ENCODE results near the gene RAB24.

Gene RAB24

DNA sequence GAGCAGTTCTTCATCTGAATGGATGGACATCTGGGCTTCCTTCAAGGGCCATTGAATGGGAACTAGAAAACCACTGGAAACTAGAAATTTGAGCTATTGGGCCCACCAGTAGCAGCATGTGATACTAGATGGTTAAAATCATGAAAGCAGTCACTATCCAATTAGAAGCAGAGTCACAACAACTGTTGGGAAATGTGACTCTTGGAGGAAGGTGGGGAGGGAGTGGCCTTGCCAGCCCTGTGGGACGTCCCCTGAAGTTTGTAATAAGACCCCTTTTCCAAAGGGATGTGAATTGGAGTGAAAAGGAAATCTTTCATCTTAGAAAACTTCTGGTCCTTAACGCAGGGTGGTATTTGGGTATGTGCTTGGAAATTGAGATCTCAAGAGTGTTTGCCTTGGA is 5.6 kb downstream of the RAB24 start:
- Histone ChIP-seq H3K4me1 (ENCODE audit: control insufficient read depth, insufficient read depth, low read length) (peaks cover 22% of the 10 kb centered on the region), H3K9ac (ENCODE audit: low read depth, low read length) (no peak overlapping the region), H3K36me3 (ENCODE audit: insufficient read depth, low read length) (peaks cover 72% of the 10 kb centered on the region), H3K4me2 (ENCODE audit: low read length) (no peak overlapping the region), H3K27me3 (ENCODE audit: control insufficient read depth, insufficient read depth, low read length) (no peaks in the 10 kb centered on the region), H3K9me3 (replicated peaks; ENCODE audit: low read length) (no peaks in the 10 kb centered on the region), H3K4me3 (ENCODE audit: low read length) (no peak overlapping the region)

DNA sequence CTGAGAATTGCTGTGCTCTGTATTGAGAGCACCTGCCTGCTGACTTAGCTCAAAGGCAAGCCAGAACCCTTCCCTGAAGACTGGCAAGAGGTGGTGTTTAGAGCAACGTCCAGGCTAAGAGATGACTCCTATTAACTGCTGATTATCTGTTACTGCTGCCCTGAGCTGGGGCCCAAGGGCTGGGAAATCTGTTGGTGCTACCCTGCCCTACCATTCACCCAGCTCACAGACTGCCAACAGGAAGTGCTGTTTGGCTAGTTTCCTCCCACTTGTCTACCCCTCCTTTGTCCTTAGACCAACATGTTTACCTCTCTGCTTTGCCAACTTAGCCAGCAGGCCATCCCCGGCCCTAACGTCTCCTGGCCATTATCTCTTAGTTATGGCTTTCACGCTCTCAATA is 6.9 kb downstream of the RAB24 start:
- peaks cover 9% of the 10 kb centered on the region for H3K4me1 ChIP-seq (ENCODE audit: control insufficient read depth, insufficient read depth, low read length)
- H3K9me3 ChIP-seq (replicated peaks; ENCODE audit: low read length) = no peaks in the 10 kb centered on the region
- peaks cover 78% of the 10 kb centered on the region for H3K36me3 ChIP-seq (ENCODE audit: insufficient read depth, low read length)
- H3K9ac ChIP-seq (ENCODE audit: low read depth, low read length) = no peak overlapping the region
- no peaks in the 10 kb centered on the region for H3K27me3 ChIP-seq (ENCODE audit: control insufficient read depth, insufficient read depth, low read length)
- H3K4me3 ChIP-seq (ENCODE audit: low read length) = no peak overlapping the region
- H3K4me2 ChIP-seq (ENCODE audit: low read length) = no peak overlapping the region

DNA sequence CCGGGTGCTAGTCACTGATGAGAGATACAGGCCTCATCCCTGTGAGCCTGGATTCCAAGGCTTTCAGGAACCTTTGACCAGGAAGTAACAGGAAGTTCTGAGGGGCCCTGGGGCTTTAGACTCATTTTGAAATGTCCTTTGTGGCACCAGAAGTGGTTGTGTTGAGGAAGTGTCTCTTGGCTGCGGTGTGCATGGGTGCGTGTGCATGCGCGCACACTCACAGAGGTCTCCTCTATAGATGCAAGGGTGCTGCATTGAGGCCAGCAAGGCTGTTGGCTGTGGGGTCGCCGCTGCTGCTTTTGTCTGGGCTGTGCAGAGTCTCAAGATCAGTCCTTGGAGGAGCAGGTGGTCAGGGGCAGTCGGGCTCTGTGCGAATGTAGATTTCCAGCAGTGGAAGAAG is 7.6 kb downstream of the RAB24 start:
- Histone ChIP-seq H3K36me3 (ENCODE audit: insufficient read depth, low read length) (peaks cover 79% of the 10 kb centered on the region), H3K4me2 (ENCODE audit: low read length) (no peak overlapping the region), H3K4me1 (ENCODE audit: control insufficient read depth, insufficient read depth, low read length) (peaks cover 7% of the 10 kb centered on the region), H3K9ac (ENCODE audit: low read depth, low read length) (no peak overlapping the region), H3K4me3 (ENCODE audit: low read length) (no peak overlapping the region), H3K27me3 (ENCODE audit: control insufficient read depth, insufficient read depth, low read length) (no peaks in the 10 kb centered on the region), H3K9me3 (replicated peaks; ENCODE audit: low read length) (no peaks in the 10 kb centered on the region)

DNA sequence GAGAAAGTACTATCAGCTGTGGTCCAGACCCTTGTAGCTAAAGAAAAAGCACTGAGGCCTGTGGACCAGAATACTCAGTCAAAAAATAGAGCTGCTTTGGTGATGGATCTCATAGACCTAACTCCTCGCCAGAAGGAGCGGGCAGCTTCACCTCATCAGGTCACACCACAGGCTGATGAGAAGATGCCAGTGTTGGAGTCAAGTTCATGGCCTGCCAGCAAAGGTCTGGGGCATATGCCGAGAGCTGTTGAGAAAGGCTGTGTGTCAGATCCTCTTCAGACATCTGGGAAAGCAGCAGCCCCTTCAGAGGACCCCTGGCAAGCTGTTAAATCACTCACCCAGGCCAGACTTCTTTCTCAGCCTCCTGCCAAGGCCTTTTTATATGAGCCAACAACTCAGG is 8.9 kb downstream of the RAB24 start:
- H3K27me3 ChIP-seq (ENCODE audit: control insufficient read depth, insufficient read depth, low read length) = no peaks in the 10 kb centered on the region
- no peak overlapping the region for H3K4me2 ChIP-seq (ENCODE audit: low read length)
- H3K9me3 ChIP-seq (replicated peaks; ENCODE audit: low read length) = no peaks in the 10 kb centered on the region
- H3K4me3 ChIP-seq (ENCODE audit: low read length) = no peak overlapping the region
- H3K4me1 ChIP-seq (ENCODE audit: control insufficient read depth, insufficient read depth, low read length) = no peaks in the 10 kb centered on the region
- H3K9ac ChIP-seq (ENCODE audit: low read depth, low read length) = no peak overlapping the region
- peaks cover 77% of the 10 kb centered on the region for H3K36me3 ChIP-seq (ENCODE audit: insufficient read depth, low read length)

DNA sequence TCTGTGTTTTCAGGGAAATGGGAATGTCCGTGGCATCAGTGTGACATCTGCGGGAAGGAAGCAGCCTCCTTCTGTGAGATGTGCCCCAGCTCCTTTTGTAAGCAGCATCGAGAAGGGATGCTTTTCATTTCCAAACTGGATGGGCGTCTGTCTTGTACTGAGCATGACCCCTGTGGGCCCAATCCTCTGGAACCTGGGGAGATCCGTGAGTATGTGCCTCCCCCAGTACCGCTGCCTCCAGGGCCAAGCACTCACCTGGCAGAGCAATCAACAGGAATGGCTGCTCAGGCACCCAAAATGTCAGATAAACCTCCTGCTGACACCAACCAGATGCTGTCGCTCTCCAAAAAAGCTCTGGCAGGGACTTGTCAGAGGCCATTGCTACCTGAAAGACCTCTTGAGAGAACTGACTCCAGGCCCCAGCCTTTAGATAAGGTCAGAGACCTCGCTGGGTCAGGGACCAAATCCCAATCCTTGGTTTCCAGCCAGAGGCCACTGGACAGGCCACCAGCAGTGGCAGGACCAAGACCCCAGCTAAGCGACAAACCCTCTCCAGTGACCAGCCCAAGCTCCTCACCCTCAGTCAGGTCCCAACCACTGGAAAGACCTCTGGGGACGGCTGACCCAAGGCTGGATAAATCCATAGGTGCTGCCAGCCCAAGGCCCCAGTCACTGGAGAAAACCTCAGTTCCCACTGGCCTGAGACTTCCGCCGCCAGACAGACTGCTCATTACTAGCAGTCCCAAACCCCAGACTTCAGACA is 9.5 kb downstream of the RAB24 start:
- H3K27me3 ChIP-seq (ENCODE audit: control insufficient read depth, insufficient read depth, low read length) = no peaks in the 10 kb centered on the region
- H3K36me3 ChIP-seq (ENCODE audit: insufficient read depth, low read length) = peaks cover 78% of the 10 kb centered on the region
- no peaks in the 10 kb centered on the region for H3K9me3 ChIP-seq (replicated peaks; ENCODE audit: low read length)
- H3K4me3 ChIP-seq (ENCODE audit: low read length) = no peak overlapping the region
- H3K4me1 ChIP-seq (ENCODE audit: control insufficient read depth, insufficient read depth, low read length) = no peaks in the 10 kb centered on the region
- no peak overlapping the region for H3K9ac ChIP-seq (ENCODE audit: low read depth, low read length)
- H3K4me2 ChIP-seq (ENCODE audit: low read length) = no peak overlapping the region

DNA sequence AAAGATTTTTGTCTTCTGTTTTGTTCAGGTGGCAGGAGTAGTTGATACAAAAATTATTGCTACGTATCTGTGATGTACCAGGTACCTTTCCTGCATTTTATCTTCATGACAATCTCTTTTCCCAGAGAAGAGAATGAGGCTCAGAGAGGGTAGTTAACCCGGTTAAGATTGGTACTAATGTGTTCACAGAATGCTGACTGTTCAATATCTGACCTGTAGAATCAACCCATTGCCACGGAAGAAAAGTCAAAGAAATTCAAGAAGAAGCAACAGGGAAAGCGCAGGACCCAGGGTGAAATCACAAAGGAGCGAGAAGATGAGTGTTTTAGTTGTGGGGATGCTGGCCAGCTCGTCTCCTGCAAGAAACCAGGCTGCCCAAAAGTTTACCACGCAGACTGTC is 11.8 kb downstream of the RAB24 start:
- Histone ChIP-seq H3K9me3 (replicated peaks; ENCODE audit: low read length) (no peaks in the 10 kb centered on the region), H3K9ac (ENCODE audit: low read depth, low read length) (no peak overlapping the region), H3K36me3 (ENCODE audit: insufficient read depth, low read length) (peaks cover 76% of the 10 kb centered on the region), H3K4me1 (ENCODE audit: control insufficient read depth, insufficient read depth, low read length) (no peaks in the 10 kb centered on the region), H3K27me3 (ENCODE audit: control insufficient read depth, insufficient read depth, low read length) (no peaks in the 10 kb centered on the region), H3K4me2 (ENCODE audit: low read length) (no peak overlapping the region), H3K4me3 (ENCODE audit: low read length) (no peak overlapping the region)

DNA sequence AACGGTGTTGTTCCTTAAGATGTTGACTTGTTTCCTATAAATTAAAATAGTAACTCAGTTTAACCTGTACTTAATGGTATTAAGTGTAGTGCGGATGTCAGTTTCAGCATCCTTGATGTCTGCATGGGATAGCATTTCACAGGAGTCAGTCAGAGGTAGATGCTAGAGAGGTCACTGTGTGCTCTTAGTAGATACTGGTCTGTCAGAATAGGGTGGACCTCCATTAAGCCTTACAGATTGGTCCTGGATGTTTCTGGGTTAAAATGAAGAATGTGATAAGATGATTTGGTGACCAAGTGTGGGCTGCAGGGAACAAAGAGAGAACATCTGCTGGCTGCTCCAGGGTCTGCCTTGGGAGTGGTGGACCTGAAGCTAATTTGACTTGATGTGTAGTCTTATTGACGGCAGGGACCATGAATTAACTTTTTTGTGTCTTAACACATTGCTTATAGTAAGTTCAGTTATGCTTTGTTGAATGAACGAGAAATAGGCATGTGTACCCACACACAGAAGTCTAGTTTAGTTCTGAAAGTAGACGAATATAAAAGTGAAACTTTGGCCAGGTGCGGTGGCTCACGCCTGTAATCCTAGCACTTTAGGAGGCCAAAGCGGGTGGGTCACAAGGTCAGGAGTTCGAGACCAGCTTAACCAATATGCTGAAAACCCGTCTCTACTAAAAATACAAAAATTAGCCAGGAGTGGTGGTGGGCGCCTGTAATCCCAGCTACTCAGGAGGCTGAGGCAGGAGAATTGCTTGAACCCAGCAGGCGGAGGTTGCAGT is 12.5 kb downstream of the RAB24 start:
- Histone ChIP-seq H3K27me3 (ENCODE audit: control insufficient read depth, insufficient read depth, low read length) (no peaks in the 10 kb centered on the region), H3K4me2 (ENCODE audit: low read length) (no peak overlapping the region), H3K9ac (ENCODE audit: low read depth, low read length) (no peak overlapping the region), H3K4me1 (ENCODE audit: control insufficient read depth, insufficient read depth, low read length) (no peaks in the 10 kb centered on the region), H3K9me3 (replicated peaks; ENCODE audit: low read length) (no peaks in the 10 kb centered on the region), H3K4me3 (ENCODE audit: low read length) (no peak overlapping the region), H3K36me3 (ENCODE audit: insufficient read depth, low read length) (peaks cover 69% of the 10 kb centered on the region)

DNA sequence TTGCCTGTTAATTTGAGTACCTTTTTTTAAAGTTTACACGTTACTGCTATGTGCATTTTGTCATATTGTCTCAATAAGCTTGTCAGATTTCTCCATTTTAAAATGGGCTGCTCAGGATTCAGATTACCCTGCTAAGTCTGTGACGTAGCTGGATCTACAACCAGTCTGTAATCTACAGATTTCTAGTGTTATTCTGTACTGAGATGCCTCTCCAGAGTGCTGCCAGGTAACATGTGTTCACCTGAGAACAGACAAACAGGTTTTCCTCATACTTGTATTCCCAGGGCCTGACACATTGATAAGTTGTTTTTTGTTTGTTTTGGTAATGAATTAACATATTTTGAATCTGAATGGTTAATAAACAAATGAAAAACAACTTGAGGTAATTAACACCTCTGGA is 15.3 kb downstream of the RAB24 start:
- H3K4me2 ChIP-seq (ENCODE audit: low read length) = no peak overlapping the region
- H3K4me1 ChIP-seq (ENCODE audit: control insufficient read depth, insufficient read depth, low read length) = no peaks in the 10 kb centered on the region
- H3K9ac ChIP-seq (ENCODE audit: low read depth, low read length) = no peak overlapping the region
- H3K36me3 ChIP-seq (ENCODE audit: insufficient read depth, low read length) = peaks cover 59% of the 10 kb centered on the region
- no peaks in the 10 kb centered on the region for H3K27me3 ChIP-seq (ENCODE audit: control insufficient read depth, insufficient read depth, low read length)
- H3K9me3 ChIP-seq (replicated peaks; ENCODE audit: low read length) = no peaks in the 10 kb centered on the region
- no peak overlapping the region for H3K4me3 ChIP-seq (ENCODE audit: low read length)

DNA sequence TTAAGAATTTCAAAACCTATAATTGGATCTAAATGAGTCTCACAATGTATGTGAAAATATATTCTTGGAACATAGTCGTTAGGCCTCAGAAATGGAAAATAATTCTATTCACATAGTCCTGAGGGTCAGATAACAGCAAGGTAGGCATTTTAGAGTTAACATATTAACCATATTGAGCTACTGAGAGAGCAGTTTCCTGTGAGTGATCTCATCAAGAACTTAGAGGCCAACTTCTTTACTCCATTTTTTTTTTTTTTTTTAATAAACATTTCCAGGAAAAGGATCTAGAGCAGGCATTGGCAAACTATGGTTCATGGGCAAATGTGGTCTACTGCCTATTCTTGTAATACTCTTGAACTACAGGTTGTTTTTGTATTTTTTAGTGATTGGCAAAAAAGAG is 26.6 kb downstream of the RAB24 start:
- no peak overlapping the region for H3K4me3 ChIP-seq (ENCODE audit: low read length)
- H3K9me3 ChIP-seq (replicated peaks; ENCODE audit: low read length) = no peaks in the 10 kb centered on the region
- H3K9ac ChIP-seq (ENCODE audit: low read depth, low read length) = no peak overlapping the region
- H3K4me1 ChIP-seq (ENCODE audit: control insufficient read depth, insufficient read depth, low read length) = peaks cover 6% of the 10 kb centered on the region
- H3K36me3 ChIP-seq (ENCODE audit: insufficient read depth, low read length) = peaks cover 72% of the 10 kb centered on the region
- no peak overlapping the region for H3K4me2 ChIP-seq (ENCODE audit: low read length)
- H3K27me3 ChIP-seq (ENCODE audit: control insufficient read depth, insufficient read depth, low read length) = no peaks in the 10 kb centered on the region

DNA sequence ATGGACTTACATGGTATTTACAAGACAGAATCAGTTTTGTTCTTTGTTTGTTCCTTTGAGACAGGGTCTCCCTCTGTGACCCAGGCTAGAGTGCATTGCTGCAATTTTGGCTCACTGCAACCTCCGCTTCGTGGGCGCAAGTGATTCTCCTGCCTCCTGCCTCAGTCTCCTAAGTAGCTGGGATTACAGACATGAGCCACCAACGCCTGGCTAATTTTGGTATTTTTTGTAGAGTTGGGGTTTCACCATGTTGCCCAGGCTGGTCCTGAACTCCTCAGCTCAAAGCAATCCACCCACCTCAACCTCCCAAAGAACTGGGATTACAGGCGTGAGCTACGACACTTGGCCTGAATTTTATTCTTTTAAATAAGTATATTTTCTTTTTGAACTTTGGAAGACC is 27.6 kb downstream of the RAB24 start:
- Histone ChIP-seq H3K27me3 (ENCODE audit: control insufficient read depth, insufficient read depth, low read length) (no peaks in the 10 kb centered on the region), H3K9ac (ENCODE audit: low read depth, low read length) (no peak overlapping the region), H3K4me2 (ENCODE audit: low read length) (no peak overlapping the region), H3K9me3 (replicated peaks; ENCODE audit: low read length) (no peaks in the 10 kb centered on the region), H3K4me3 (ENCODE audit: low read length) (no peak overlapping the region), H3K36me3 (ENCODE audit: insufficient read depth, low read length) (peaks cover 74% of the 10 kb centered on the region), H3K4me1 (ENCODE audit: control insufficient read depth, insufficient read depth, low read length) (peaks cover 13% of the 10 kb centered on the region)

DNA sequence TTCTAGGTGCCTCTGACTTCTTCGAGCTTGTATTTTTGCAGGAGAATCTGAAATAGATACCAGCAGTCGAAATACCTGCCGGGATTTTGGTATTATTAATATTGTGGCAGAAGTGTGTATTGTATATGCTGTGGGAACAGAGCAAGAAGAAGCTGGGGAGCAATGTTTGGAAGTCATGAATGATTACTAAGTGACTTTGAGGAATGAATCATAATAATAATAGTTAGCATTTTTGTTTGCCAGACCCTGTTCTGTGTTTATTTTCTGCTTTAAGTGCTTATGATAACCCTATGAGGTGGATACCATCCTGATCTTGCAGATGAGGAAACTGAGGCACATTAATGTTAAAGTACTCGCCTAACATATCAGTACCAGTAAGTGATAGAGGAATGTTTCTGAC is 32.4 kb downstream of the RAB24 start:
- Histone ChIP-seq H3K9ac (ENCODE audit: low read depth, low read length) (no peak overlapping the region), H3K36me3 (ENCODE audit: insufficient read depth, low read length) (peaks cover 70% of the 10 kb centered on the region), H3K9me3 (replicated peaks; ENCODE audit: low read length) (no peaks in the 10 kb centered on the region), H3K27me3 (ENCODE audit: control insufficient read depth, insufficient read depth, low read length) (no peaks in the 10 kb centered on the region), H3K4me1 (ENCODE audit: control insufficient read depth, insufficient read depth, low read length) (peaks cover 22% of the 10 kb centered on the region), H3K4me2 (ENCODE audit: low read length) (no peak overlapping the region), H3K4me3 (ENCODE audit: low read length) (no peak overlapping the region)

DNA sequence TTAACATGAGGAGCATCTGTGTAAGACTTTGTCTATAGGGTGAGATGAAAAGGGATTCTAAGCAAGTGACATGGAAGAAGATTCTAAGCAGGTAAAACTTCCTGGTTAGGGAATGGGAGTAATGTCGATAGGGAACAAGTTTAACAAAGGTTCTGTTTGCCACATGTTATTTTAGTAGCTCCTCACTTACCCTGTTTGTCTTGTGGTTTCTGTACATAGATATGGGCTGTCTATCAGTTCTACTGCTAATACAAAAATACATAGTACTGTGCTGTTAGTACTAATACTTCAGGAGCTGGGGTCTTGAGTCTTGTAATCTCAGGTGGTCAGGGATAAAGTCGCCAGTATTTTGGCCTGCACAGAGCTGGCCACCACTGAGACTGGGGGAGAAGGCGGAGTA is 32.9 kb downstream of the RAB24 start:
- H3K36me3 ChIP-seq (ENCODE audit: insufficient read depth, low read length) = peaks cover 70% of the 10 kb centered on the region

More for the DNA sequence above, 32.9 kb downstream of the RAB24 start:
- H3K9me3 ChIP-seq (replicated peaks; ENCODE audit: low read length) = no peaks in the 10 kb centered on the region
- no peak overlapping the region for H3K9ac ChIP-seq (ENCODE audit: low read depth, low read length)
- H3K4me2 ChIP-seq (ENCODE audit: low read length) = no peak overlapping the region
- no peaks in the 10 kb centered on the region for H3K27me3 ChIP-seq (ENCODE audit: control insufficient read depth, insufficient read depth, low read length)
- H3K4me1 ChIP-seq (ENCODE audit: control insufficient read depth, insufficient read depth, low read length) = peaks cover 22% of the 10 kb centered on the region
- no peak overlapping the region for H3K4me3 ChIP-seq (ENCODE audit: low read length)

Data from skeletal muscle satellite cell (primary cell).